H1 (cell line): ENCODE results near the gene MRPL55. TPM values are rescaled to one million over a fixed set of nuclear protein-coding genes. Genes with fewer than 3 reads are reported as not detected.

ENCODE experiments used
- CTCF ChIA-PET: fragments of 300-600 bp; sonication (Branson Sonifier 250); formaldehyde crosslinking; loops from one replicate; lab custom pipeline; 2021; ENCODE audit not compliant: partially characterized antibody; lab: Charles Lee
- POLR2A ChIA-PET: fragments of 300-600 bp; sonication (Branson Sonifier 250); formaldehyde crosslinking; loops from one replicate; lab custom pipeline; 2021; ENCODE audit warnings: inconsistent platforms; ENCODE audit not compliant: partially characterized antibody; lab: Charles Lee
- DNase-seq, 2 experiments: peaks; one replicate each; pipeline versions ENCODE4 v3.0.0 to v3.0.0-alpha.2; 2010 to 2022; ENCODE audit warnings: low spot score in 2 of 2, low read depth in 1 of 2, mixed read lengths in 1 of 2
- FAIRE-seq: peaks from 2 replicates; lab custom pipeline; 2011; peaks lifted over from hg19 to GRCh38; lab: Jason Lieb, UNC
- H2AFZ ChIP-seq: 2 replicates; pipeline ENCODE4 v1.8.1; 2012; ENCODE audit warnings: low read length, inconsistent platforms
- H2AK5ac ChIP-seq: 2 replicates; pipeline ENCODE4 v1.6.1; 2013; ENCODE audit warnings: low read depth, low read length
- H2BK120ac ChIP-seq: replicated peaks from 2 replicates; pipeline ENCODE3; 2013; ENCODE audit warnings: low read depth, low read length, inconsistent platforms
- H2BK12ac ChIP-seq: 2 replicates; pipeline ENCODE4 v1.6.1; 2013; ENCODE audit warnings: low read depth, low read length
- H2BK15ac ChIP-seq: 2 replicates; pipeline ENCODE4 v1.6.1; 2013; ENCODE audit warnings: low read length
- H2BK20ac ChIP-seq: 2 replicates; pipeline ENCODE4 v1.6.1; 2013; ENCODE audit warnings: low read length
- H2BK5ac ChIP-seq: 2 replicates; pipeline ENCODE4 v1.6.1; 2013; ENCODE audit warnings: low read depth, low read length
- H3K14ac ChIP-seq: 2 replicates; pipeline ENCODE4 v1.6.1; 2013; ENCODE audit warnings: inconsistent platforms; ENCODE audit not compliant: insufficient read length
- H3K18ac ChIP-seq: 2 replicates; pipeline ENCODE4 v1.6.1; 2013; ENCODE audit warnings: low read length; ENCODE audit errors: extremely low read depth
- H3K23ac ChIP-seq: 2 replicates; pipeline ENCODE4 v1.6.1; 2013; ENCODE audit warnings: inconsistent platforms; ENCODE audit not compliant: insufficient read length
- H3K23me2 ChIP-seq: 2 replicates; pipeline ENCODE4 v1.6.1; 2013; ENCODE audit warnings: low read depth, low read length
- H3K27ac ChIP-seq: 2 replicates; pipeline ENCODE4 v1.6.1; 2011; ENCODE audit warnings: low read depth, low read length, inconsistent platforms
- H3K27me3 ChIP-seq, 4 experiments: replicated peaks in 1 of 4; 1 replicate in 1 of 4; 2 replicates in 3 of 4; pipeline versions ENCODE4 v1.6.1 to v1.8.1; 2011 to 2013; ENCODE audit warnings: low read length in 3 of 4, mild to moderate bottlenecking in 3 of 4, inconsistent platforms in 2 of 4, mixed read lengths in 2 of 4, moderate library complexity in 1 of 4; ENCODE audit not compliant: control insufficient read depth in 3 of 4, insufficient read depth in 3 of 4; ENCODE audit errors: extremely low read depth in 1 of 4
- H3K36me3 ChIP-seq, 4 experiments: 2 replicates each; pipeline versions ENCODE4 v1.6.1 to v1.8.1; 2011 to 2013; ENCODE audit warnings: mild to moderate bottlenecking in 4 of 4, low read length in 3 of 4, moderate library complexity in 2 of 4, control low read depth in 1 of 4, inconsistent platforms in 1 of 4; ENCODE audit not compliant: insufficient read depth in 4 of 4, control insufficient read depth in 2 of 4
- H3K4ac ChIP-seq: replicated peaks from 2 replicates; pipeline ENCODE3; 2013; ENCODE audit warnings: low read length, low read depth, mixed read lengths, inconsistent platforms; ENCODE audit not compliant: insufficient read length
- H3K4me1 ChIP-seq, 4 experiments: replicated peaks in 1 of 4; 1 replicate in 1 of 4; 2 replicates in 3 of 4; pipeline versions ENCODE4 v1.6.1 to v1.8.1; 2011 to 2013; ENCODE audit warnings: low read length in 3 of 4, inconsistent platforms in 2 of 4, mixed read lengths in 1 of 4; ENCODE audit not compliant: insufficient read depth in 4 of 4, control insufficient read depth in 3 of 4
- H3K4me2 ChIP-seq, 2 experiments: 2 replicates each; pipeline versions ENCODE4 v1.6.1 to v1.8.1; 2011 to 2013; ENCODE audit warnings: low read depth in 2 of 2, low read length in 2 of 2, control low read depth in 1 of 2, inconsistent platforms in 1 of 2, mild to moderate bottlenecking in 1 of 2; ENCODE audit not compliant: insufficient read depth in 1 of 2
- H3K4me3 ChIP-seq, 4 experiments: fragments of 200-600, 300-600 bp in 1 of 4; sonication (generic), shearing (Covaris generic), sonication (Bioruptor Twin) in 1 of 4; 2 replicates each; pipeline versions ENCODE4 v1.5.1 to v1.8.1; 2011 to 2016; ENCODE audit warnings: low read length in 4 of 4, low read depth in 3 of 4, control low read depth in 2 of 4, inconsistent platforms in 2 of 4, mild to moderate bottlenecking in 2 of 4, mixed read lengths in 1 of 4, moderate library complexity in 1 of 4; ENCODE audit not compliant: insufficient read depth in 2 of 4; ENCODE audit errors: extremely low read depth in 1 of 4
- H3K56ac ChIP-seq: replicated peaks from 2 replicates; pipeline ENCODE3; 2013; ENCODE audit warnings: low read depth, mild to moderate bottlenecking, mixed read lengths, low read length, inconsistent platforms; ENCODE audit not compliant: insufficient read length
- H3K79me1 ChIP-seq: 2 replicates; pipeline ENCODE4 v1.6.1; 2013; ENCODE audit warnings: low read depth, low read length, control low read depth
- H3K79me2 ChIP-seq, 2 experiments: 2 replicates each; pipeline versions ENCODE4 v1.6.1 to v1.8.1; 2012 to 2013; ENCODE audit warnings: low read length in 2 of 2, mild to moderate bottlenecking in 2 of 2, inconsistent platforms in 1 of 2; ENCODE audit not compliant: insufficient read depth in 2 of 2, control insufficient read depth in 1 of 2
- H3K9ac ChIP-seq, 4 experiments: replicated peaks in 1 of 4; 1 replicate in 1 of 4; 2 replicates in 3 of 4; pipeline versions ENCODE4 v1.6.1 to v1.8.1; 2011 to 2013; ENCODE audit warnings: low read depth in 3 of 4, low read length in 3 of 4, control low read depth in 2 of 4, mild to moderate bottlenecking in 2 of 4, moderate library complexity in 2 of 4, inconsistent platforms in 1 of 4; ENCODE audit errors: extremely low read depth in 1 of 4
- H3K9me3 ChIP-seq, 2 experiments: 2 replicates each; pipeline versions ENCODE4 v1.6.1 to v1.8.1; 2012 to 2013; ENCODE audit warnings: mild to moderate bottlenecking in 2 of 2, moderate library complexity in 2 of 2, control low read depth in 1 of 2, inconsistent platforms in 1 of 2, low read depth in 1 of 2, low read length in 1 of 2, mixed read lengths in 1 of 2; ENCODE audit not compliant: insufficient read depth in 2 of 2
- H4K20me1 ChIP-seq, 2 experiments: replicated peaks in 1 of 2; 2 replicates each; pipeline versions ENCODE3 to v1.8.1; 2011 to 2013; ENCODE audit warnings: inconsistent platforms in 2 of 2, low read length in 2 of 2, mild to moderate bottlenecking in 1 of 2; ENCODE audit not compliant: insufficient read depth in 2 of 2, control insufficient read depth in 1 of 2
- H4K5ac ChIP-seq: 2 replicates; pipeline ENCODE4 v1.6.1; 2013; ENCODE audit warnings: low read length, low read depth, mixed read lengths, inconsistent platforms; ENCODE audit not compliant: insufficient read length
- H4K8ac ChIP-seq: 2 replicates; pipeline ENCODE4 v1.8.0; 2013; ENCODE audit warnings: mild to moderate bottlenecking, moderate library complexity, low read length, inconsistent platforms; ENCODE audit not compliant: insufficient read depth; ENCODE audit errors: extremely low read depth
- H4K91ac ChIP-seq: replicated peaks from 2 replicates; pipeline ENCODE3; 2013; ENCODE audit warnings: low read length, mixed read lengths, inconsistent platforms; ENCODE audit not compliant: insufficient read length
- TAF7 ChIP-seq: optimal IDR thresholded peaks from 2 replicates; pipeline ENCODE3; 2011; ENCODE audit warnings: low read depth, mild to moderate bottlenecking, inconsistent platforms, low read length, moderate library complexity, borderline replicate concordance
- YY1 ChIP-seq: IDR thresholded peaks from 2 replicates; pipeline ENCODE4 v1.6.1; 2011; ENCODE audit warnings: low read depth, mild to moderate bottlenecking, low read length
- WGBS, 2 experiments: shearing (Covaris generic) in 1 of 2; methylation state at CpG; one replicate each; pipeline versions ENCODE4 v1.1.6 to v1.1.7; 2013 to 2015; ENCODE audit warnings: low lambda C conversion rate in 2 of 2, mixed read lengths in 2 of 2, inconsistent platforms in 1 of 2, low coverage in 1 of 2, missing lambda C conversion rate in 1 of 2; ENCODE audit not compliant: insufficient replicate concordance in 2 of 2, insufficient coverage in 1 of 2, insufficient read length in 1 of 2; ENCODE audit errors: extremely low coverage in 1 of 2, missing lambda C conversion rate in 1 of 2; 5-methylcytosine and 5-hydroxymethylcytosine counted together
- polyA plus RNA-seq, 7 experiments: library from polyadenylated mRNA; depleted of rRNA in 3 of 7; stranded (reverse) in 5 of 7; unstranded in 2 of 7; fragments of >200 nt in 5 of 7; fragments of 200-250 nt in 2 of 7; gene quantifications; 1 replicate in 5 of 7; 2 replicates in 1 of 7; 4 replicates in 1 of 7; pipeline versions ENCODE4 v1.2.1 to v1.2.3, GENCODE V29; 2011 to 2013; ENCODE audit warnings: missing spikeins in 2 of 7, mixed read lengths in 2 of 7
- total RNA-seq: library from RNA; stranded (reverse); fragmentation: NEBNext Ultra II Directional; extraction: Animal tissue kit (Norgen Biotek cat#: 25700); gene quantifications from 2 replicates; pipeline ENCODE4 v1.2.1, GENCODE V29; 2021

The MRPL55 gene
- total and polyA plus RNA-seq, 2 of the 8 experiments (the other 6 are each of a cell fraction or from before 2014, with no cell fraction given), result 59.0 to 244 TPM

DNA sequence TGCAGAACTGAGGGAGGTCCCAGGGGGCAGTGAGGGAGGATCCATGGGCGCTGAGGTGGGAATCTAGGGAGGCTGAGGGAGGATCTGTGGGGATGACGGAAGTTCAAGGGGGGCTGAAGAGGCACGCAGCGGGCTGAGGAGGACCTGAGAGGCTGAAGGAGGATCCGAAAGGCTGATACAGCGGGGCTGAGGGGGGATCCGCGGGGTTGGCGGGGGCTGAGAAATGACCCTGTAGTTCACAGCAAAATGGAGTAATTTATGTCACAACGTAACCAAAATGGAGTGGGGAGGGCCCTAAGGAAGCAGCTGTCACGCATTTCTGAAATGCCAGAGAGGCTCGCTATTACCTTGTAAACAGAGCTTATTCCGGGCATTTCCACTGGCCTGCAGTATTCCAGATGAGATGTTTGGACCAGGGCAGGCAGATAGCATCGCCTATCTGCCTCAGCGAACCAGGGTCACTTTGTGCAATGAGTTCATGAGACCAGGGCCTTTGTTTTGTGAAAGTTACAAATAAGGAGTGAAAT is 926 bp upstream of the MRPL55 start:
- FAIRE-seq, result no peak
- POLR2A ChIA-PET, result interaction anchor here (1.5 to 2.1 kb wide), 4 partner anchors 12 to 55 kb away, joined by 3 to 9 read pairs (median 4); partner anchors contain the start of gene ARF1
- Histone ChIP-seq H3K23ac (no peak overlapping the region), H3K23me2 (peaks cover 8% of the 10 kb centered on the region; the same call in 1 of the 2 replicates), H2AK5ac (no peak overlapping the region), H4K20me1 (peaks cover 0 to 13% of the 10 kb centered on the region in 2 experiments), H2BK20ac (no peak overlapping the region), H2BK15ac (no peak overlapping the region), H3K27ac (no peak overlapping the region), H3K79me1 (peaks cover 12% of the 10 kb centered on the region; the same call in 1 of the 2 replicates), H3K18ac (no peak overlapping the region; the same call in 1 of the 2 replicates), H3K56ac (no peak overlapping the region), H3K4me2 (peak overlapping the region; percentile 69 to 79), H3K9ac (peak overlapping the region in 3 of 4 experiments; percentile 28 to 38 (median 29); a peak in 3 of 7 replicates), H2BK12ac (no peak overlapping the region), H3K4me3 (peak overlapping the region; percentile 71 to 96 (median 80)), H3K27me3 (peaks cover 0 to 6% (median 5%) of the 10 kb centered on the region in 4 experiments; a peak in 2 of 7 replicates), H2BK120ac (no peak overlapping the region), H3K4ac (no peak overlapping the region), H3K4me1 (peaks cover 0 to 7% (median under 1%) of the 10 kb centered on the region in 4 experiments; a peak in 5 of 7 replicates), H2AFZ (peak overlapping the region; percentile 72; the same call in 1 of the 2 replicates), H4K91ac (no peak overlapping the region), H3K36me3 (peaks cover 3 to 16% (median 8%) of the 10 kb centered on the region in 4 experiments; a peak in 5 of 8 replicates), H3K9me3 (peaks cover 0 to 3% of the 10 kb centered on the region in 2 experiments; a peak in 1 of 4 replicates)
- CTCF ChIA-PET, result interaction anchor here (1.0 to 2.5 kb wide), 6 partner anchors 21 to 163 kb away, joined by 3 to 14 read pairs (median 3); partner anchors contain the start of gene WNT3A
- 66% methylated on average over 12 of the region's 15 CpGs; no CpG with 5 or more reads in 1 of the 2 experiments for WGBS, 2 experiments
- TF ChIP-seq YY1 (0 out of 2 replicates have a peak, but pooled peaks have one; percentile 2), TAF7 (no peak)
- TF ChIP-seq, all 59 proteins: peak for 1
- no peak overlapping the region for H3K14ac ChIP-seq
- H3K79me2 ChIP-seq, result peaks cover 3 to 8% of the 10 kb centered on the region in 2 experiments; a peak in 2 of 4 replicates
- peak overlapping the region; percentile 26; the same call in 1 of the 2 replicates for H4K8ac ChIP-seq
- no peak overlapping the region for H2BK5ac ChIP-seq
- no peak overlapping the region for H4K5ac ChIP-seq
- DNase-seq, result no peak
